Colonic mucosa (tissue), 4 donors: ENCODE results near the gene HCAR3. TPM values are rescaled to one million over a fixed set of nuclear protein-coding genes. Genes with fewer than 3 reads are reported as not detected.

ENCODE experiments used
- DNase-seq: peaks from one replicate; pipeline ENCODE4 v3.0.0-alpha.2; 2020
- H3K27ac ChIP-seq: fragments of 200-600 bp; one replicate; pipeline ENCODE4 v1.8.0; 2021
- H3K27me3 ChIP-seq: fragments of 200-600 bp; one replicate; pipeline ENCODE4 v1.8.0; 2021
- H3K36me3 ChIP-seq: fragments of 200-600 bp; one replicate; pipeline ENCODE4 v1.8.0; 2021
- H3K4me1 ChIP-seq: fragments of 200-600 bp; one replicate; pipeline ENCODE4 v1.8.0; 2021; ENCODE audit warnings: mild to moderate bottlenecking
- H3K4me3 ChIP-seq: fragments of 200-600 bp; one replicate; pipeline ENCODE4 v1.8.0; 2021
- H3K9ac ChIP-seq, 2 donors: one replicate each; pipeline ENCODE4 v1.7.0; 2013; ENCODE audit warnings: control low read depth in 2 of 2, low read depth in 2 of 2, low read length in 2 of 2
- H3K9me3 ChIP-seq: fragments of 200-600 bp; one replicate; pipeline ENCODE4 v1.8.0; 2021
- CTCF ChIP-seq: fragments of 200-600 bp; IDR thresholded peaks from one replicate; pipeline ENCODE4 v1.8.0; 2022; ENCODE audit warnings: antibody characterized with exemption, mild to moderate bottlenecking
- intact Hi-C: fragments of 100-400 bp; cut with DNase I; formaldehyde crosslinking; loops from one replicate; pipeline ENCODE4 v1.14.1; 2022
- total RNA-seq, 2 donors: library from RNA; stranded (reverse); fragmentation: NEBNext Ultra II Directional in 1 of 2; extraction: Animal tissue kit (Norgen Biotek cat#: 25700) in 1 of 2; gene quantifications; one replicate each; pipeline ENCODE4 v1.2.1, GENCODE V29; 2021
- donor health status: healthy.
- donor health status: DM: no; HTN: no; CAD: no.
- donor health status: DM: no; HTN: no; CAD: no.

The HCAR3 gene
- total RNA-seq, 2 donors from 2014 or later = 0.12 to 0.56 TPM

- Histone ChIP-seq H3K27ac (no peak overlapping the region), H3K9ac (no peak overlapping the region), H3K9me3 (no peaks in the 10 kb centered on the region), H3K4me3 (no peak overlapping the region), H3K36me3 (no peaks in the 10 kb centered on the region), H3K4me1 (no peaks in the 10 kb centered on the region), H3K27me3 (no peaks in the 10 kb centered on the region)
- TF ChIP-seq CTCF = no peak
- intact Hi-C loops = no loop called here
- no peak for DNase-seq
Measured at GRCh38 chr12:122732611-122733010, 16.0 kb upstream of the HCAR3 start.

GRCh38 chr12:122732170-122732569 lies 15.6 kb upstream of the HCAR3 start:
- Histone ChIP-seq H3K9me3 (no peaks in the 10 kb centered on the region), H3K4me1 (no peaks in the 10 kb centered on the region), H3K36me3 (no peaks in the 10 kb centered on the region), H3K27ac (no peak overlapping the region), H3K27me3 (no peaks in the 10 kb centered on the region), H3K9ac (no peak overlapping the region), H3K4me3 (no peak overlapping the region)
- intact Hi-C loops = no loop called here
- DNase-seq = no peak
- no peak for TF ChIP-seq CTCF

GRCh38 chr12:122730215-122731014 lies 13.8 kb upstream of the HCAR3 start, which contains the start of gene HCAR1:
TSS of gene HCAR1 (minus strand) at chr12:122730844. CDS start at chr12:122730339, 505 bp downstream.
- Histone ChIP-seq H3K27ac (no peak within 1 kb of the TSS), H3K4me3 (no peak within 1 kb of the TSS)

GRCh38 chr12:122729583-122730214 lies 13.1 kb upstream of the HCAR3 start:
- no peaks in the 10 kb centered on the region for H3K9me3 ChIP-seq
- intact Hi-C loops = no loop called here
- no peaks in the 10 kb centered on the region for H3K4me1 ChIP-seq
- no peak overlapping the region for H3K9ac ChIP-seq
- TF ChIP-seq CTCF = no peak
- no peaks in the 10 kb centered on the region for H3K36me3 ChIP-seq
- no peak for DNase-seq
- no peak overlapping the region for H3K27ac ChIP-seq
- no peaks in the 10 kb centered on the region for H3K27me3 ChIP-seq
- no peak overlapping the region for H3K4me3 ChIP-seq

More at GRCh38 chr12:122730215-122731014, 13.8 kb upstream of the HCAR3 start, which contains the start of gene HCAR1:
- Histone ChIP-seq H3K9me3 (no peaks in the 10 kb centered on the region), H3K36me3 (no peaks in the 10 kb centered on the region), H3K9ac (no peak within 1 kb of the TSS), H3K27me3 (no peaks in the 10 kb centered on the region), H3K4me1 (no peaks in the 10 kb centered on the region)
- no peak for TF ChIP-seq CTCF
- DNase-seq = no peak
- intact Hi-C loops = no loop called here

- Histone ChIP-seq H3K4me1 (no peaks in the 10 kb centered on the region), H3K9ac (no peak overlapping the region), H3K27ac (no peak overlapping the region), H3K9me3 (no peaks in the 10 kb centered on the region), H3K27me3 (no peaks in the 10 kb centered on the region), H3K36me3 (no peaks in the 10 kb centered on the region), H3K4me3 (no peak overlapping the region)
- no peak for DNase-seq
- TF ChIP-seq CTCF = no peak
- intact Hi-C loops = no loop called here
Measured at GRCh38 chr12:122726080-122726558, 9.5 kb upstream of the HCAR3 start.
